Stimulated activated CD4-positive, alpha-beta T cell treated with anti-CD3 and anti-CD28 coated beads, Interleukin-12 subunit alpha, Interleukin-12 subunit beta, amount 100 ng/mL, for 4 hours (primary cell): ENCODE results near the gene FSTL3.
"Not testable (repeated sequence)": the region's sequence is repeated elsewhere in the genome, so short reads cannot be mapped to it uniquely, and the experiment has no call there.

Source experiments
- DNase-seq: peaks from one replicate; pipeline ENCODE4 v3.0.0-alpha.2; 2020

Gene FSTL3

DNA sequence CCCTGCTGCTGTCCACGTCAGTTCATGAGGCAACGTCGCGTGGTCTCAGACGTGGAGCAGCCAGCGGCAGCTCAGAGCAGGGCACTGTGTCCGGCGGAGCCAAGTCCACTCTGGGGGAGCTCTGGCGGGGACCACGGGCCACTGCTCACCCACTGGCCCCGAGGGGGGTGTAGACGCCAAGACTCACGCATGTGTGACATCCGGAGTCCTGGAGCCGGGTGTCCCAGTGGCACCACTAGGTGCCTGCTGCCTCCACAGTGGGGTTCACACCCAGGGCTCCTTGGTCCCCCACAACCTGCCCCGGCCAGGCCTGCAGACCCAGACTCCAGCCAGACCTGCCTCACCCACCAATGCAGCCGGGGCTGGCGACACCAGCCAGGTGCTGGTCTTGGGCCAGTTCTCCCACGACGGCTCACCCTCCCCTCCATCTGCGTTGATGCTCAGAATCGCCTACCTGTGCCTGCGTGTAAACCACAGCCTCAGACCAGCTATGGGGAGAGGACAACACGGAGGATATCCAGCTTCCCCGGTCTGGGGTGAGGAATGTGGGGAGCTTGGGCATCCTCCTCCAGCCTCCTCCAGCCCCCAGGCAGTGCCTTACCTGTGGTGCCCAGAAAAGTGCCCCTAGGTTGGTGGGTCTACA is 6.6 kb downstream of the FSTL3 start:
- DNase-seq, result no peak

DNA sequence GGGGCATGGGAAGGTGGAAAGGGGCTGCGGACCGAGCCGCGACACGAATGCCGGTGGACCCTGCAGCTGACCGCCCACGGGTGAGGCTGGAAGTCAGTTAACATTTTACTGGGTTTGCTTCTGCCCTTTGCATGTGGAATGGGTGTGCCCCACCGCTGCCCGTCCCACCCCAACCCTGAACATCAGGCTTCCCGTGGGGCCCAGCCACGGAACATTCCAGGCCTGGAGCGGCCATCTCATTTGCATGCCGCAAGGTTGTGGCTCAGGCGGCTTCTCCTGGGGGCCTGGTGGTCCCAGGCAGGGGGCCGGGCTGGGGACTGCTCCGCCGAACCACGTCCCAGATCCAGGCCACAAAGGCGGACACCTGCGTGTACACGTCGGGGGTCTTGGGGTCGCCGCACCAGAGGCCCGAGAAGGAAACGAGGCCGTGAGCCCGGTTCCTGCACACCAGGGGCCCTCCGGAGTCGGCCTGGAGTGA is 9.3 kb downstream of the FSTL3 start:
- DNase-seq, result no peak

DNA sequence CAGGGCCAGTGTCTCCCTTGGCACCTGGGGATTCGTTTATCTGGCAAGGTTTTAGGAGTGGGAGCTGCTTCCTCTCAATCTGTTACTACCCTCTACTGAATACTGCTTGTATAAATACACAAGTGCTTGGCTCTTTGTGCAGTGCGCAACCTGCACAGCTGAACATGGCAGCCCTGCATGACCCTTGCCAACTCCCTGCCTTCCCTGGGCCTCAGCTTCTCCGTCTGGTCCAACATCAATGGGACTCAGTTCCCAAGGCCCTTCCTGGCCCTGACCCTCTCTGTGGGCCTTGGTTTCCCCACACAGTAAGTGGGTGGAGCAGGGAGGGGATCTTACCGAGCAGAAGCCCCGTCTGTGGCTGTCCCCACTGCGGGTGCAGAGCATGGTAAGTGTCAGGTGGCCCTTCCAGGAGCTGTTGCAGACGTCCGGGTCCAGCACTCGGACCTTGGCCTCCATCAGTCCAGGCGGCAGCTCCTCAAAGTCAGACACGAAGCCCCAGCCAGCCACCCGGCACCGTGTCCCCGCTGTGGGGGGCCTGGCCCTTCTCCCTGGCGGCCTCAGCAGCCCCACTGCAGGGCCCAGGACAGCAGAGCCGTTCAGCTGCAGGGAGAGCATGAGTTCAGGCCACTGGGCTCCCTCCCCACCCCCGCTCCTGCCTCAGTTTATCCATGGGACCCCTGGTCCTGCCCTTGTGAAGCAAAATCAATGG is 10.6 kb downstream of the FSTL3 start:
- no peak for DNase-seq

DNA sequence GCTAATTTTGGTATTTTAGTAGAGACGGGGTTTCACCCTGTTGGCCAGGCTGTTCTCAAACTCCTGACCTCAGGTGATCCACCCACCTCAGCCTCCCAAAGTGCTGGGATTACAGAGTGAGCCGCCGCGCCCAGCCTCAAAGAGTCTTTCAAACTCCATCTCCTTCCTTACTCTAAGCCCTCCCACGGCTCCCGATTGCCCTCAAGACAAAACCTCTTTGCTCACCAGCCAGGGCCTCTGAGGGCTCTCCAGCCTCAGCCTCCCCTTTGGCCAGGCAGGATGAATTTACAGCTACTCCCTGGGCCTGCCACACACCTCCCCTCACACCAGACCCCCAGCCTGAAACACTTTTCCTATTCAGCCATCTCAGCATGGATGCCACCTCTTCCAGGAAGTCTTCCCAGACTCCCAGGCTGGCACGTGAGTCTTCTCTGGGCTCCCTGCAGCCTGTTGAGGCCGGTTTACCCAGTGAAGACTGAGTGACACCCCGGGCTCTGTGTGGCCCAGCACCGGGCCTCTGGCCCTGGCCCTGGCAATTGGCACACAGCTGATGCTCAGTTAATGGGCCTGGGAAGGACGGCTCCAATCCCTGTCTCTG is 11.5 kb downstream of the FSTL3 start:
- DNase-seq, result no peak

DNA sequence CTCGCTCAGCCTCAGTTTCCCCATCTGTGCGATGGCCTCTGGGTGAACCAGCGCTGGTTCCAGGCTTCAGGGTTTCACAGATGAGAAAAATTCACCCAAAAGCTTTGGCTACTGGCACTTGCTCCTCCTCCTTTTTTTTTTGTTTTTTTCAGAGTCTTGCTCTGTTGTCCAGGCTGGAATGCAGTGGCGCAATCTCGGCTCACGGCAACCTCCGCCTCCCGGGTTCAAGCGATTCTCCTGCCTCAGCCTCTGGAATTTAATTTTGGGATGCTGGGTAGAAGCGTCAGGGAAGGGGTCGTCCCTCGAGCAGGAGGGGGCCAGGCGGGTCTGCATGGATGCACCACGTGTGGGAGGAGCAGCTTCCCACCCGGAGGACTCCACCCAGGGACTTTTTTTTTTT is 12.0 kb downstream of the FSTL3 start:
- no peak for DNase-seq

DNA sequence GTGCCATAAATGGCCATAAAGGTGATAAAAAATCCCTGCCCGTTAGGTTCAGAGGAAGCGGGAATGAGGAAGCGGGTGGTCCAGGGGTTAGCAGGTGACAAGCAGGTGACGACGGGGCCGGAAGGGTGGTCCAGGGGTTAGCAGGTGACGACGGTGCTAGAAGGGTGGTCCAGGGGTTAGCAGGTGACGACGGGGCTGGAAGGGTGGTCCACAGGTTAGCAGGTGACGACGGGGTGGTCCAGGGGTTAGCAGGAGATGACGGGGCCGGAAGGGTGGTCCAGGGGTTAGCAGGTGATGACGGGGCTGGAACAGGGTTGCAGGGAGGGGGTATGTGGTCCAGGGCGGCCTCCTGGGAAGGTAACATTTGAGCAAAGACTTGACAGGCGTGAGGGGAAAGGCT is 12.8 kb downstream of the FSTL3 start:
- DNase-seq, result no peak

DNA sequence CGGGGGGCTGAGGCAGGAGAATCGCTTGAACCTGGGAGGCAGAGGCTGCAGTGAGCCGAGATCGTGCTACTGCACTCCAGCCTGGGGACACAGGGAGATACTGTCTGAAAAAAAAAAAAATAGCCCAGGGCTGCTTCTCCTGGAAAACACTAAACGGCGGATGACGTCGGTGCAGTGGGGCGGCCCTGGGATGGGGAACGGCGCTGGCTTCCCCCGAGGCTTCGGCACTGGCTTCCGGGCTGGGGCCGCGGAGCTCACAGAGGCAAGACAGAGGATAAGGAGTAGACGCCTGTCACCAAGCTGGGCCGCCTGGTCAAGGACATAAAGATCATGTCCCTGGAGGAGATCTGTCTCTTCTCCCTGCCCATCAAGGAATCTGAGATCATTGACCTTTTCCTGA is 14.0 kb downstream of the FSTL3 start:
- DNase-seq, result no peak

DNA sequence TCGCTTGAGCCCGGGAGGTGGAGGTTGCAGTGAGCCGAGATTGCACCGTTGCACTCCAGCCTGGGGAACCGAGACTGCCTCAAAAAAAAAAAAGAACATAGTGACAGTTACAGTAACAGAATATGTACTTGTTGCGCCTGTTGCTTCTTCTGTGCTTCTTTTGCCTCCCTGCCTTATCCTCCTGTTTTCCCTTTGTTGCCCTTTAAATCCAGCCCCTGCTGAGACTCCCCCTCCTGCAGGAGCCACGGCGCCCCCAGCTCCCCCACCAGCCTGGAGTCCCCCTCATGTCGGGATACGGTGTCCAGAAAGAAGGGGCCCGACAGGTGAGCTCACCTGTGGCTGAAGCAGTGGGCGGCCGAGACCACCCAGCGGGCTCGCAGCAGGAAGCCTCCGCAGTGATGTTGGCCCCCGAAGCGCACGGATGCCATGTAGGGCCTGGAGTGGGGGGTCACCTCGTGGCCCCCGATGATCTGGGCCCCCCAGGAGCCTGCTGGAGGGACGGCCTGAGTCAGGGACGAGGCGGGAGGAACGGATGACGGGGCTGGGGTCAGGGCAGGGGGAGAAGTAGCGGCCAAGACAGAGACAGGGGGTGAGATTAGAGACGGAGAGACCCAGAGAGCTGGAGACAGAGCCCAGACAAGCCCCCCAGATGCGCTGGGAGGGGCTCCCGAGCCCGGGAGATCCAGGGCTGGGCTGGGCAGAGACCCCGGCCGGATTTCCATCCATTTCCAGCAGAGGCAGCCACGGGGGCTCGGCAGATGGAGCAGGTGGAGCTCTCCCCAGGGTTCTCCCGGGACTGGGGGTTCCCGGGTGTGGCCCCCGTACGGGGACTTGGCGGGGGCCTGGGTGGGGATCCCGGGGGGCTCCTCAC is 18.5 kb downstream of the FSTL3 start:
- DNase-seq, result no peak

DNA sequence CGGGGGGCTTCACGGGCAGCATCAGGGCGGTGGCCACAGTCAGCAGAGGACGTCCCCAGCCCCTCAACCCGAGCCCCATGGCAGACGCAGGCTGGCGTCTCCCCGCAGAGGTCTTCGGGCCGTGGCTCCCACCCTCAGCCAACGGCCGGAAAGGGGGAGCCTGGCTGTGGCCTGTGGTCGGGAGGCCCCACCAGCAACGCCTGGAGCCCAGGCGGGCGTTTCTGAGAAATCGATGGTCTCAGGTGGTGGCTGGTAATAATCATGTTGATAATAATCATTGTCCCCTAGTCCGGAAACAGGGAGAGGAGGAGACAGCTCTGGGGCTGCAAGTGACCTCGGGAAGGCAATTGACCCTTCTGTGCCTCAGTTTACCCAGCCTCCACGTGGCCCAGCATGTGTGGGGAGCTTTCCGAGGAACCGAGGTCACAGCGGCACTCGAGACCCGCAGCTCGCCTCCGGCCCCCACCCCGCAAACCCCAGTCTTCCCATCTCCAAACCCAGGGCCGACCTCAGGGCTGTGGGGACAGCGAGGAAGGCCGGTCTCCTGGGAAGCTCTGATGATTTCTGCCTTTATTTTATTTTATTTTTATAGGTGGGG is 19.3 kb downstream of the FSTL3 start, which contains the start of gene PRSS57:
TSS of gene PRSS57 (minus strand) at position 101 of the 598 bp plus-strand sequence. CDS start at position 79, 22 bp downstream.
- no peak for DNase-seq

DNA sequence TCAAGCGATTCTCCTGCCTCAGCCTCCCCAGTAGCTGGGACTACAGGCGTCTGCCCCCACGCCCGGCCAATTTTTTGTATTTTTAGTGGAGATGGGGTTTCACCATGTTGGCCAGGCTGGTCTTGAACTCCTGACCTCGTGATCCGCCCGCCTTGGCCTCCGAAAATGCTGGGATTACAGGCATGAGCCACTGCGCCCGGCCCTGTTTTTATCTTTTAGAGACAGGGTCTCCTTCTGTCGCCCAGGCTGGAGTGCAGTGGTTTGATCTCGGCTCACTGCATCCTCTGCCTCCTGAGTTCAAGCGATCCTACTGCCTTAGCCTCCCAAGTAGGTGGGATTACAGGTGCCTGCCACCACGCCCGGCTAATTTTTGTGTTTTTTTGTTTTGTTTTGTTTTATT is 22.3 kb downstream of the FSTL3 start:
- DNase-seq, result not testable (repeated sequence)

DNA sequence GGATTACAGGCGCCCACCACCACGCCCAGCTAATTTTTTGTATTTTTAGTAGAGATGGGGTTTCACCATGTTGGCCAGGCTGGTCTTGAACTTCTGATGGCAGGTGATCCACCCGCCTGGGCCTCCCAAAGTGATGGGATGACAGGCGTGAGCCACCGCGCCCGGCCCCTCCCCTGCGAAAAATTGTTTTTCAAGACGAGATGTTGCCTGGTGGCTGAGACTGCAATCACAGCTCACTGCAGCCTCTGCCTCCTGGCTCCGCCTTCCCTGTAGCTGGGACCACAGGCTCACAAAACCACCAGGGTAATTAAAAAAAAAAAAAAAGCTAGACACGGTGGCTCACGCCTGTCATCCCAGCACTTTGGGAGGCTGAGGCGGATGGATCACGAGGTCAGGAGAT is 23.7 kb downstream of the FSTL3 start:
- not testable (repeated sequence) for DNase-seq

DNA sequence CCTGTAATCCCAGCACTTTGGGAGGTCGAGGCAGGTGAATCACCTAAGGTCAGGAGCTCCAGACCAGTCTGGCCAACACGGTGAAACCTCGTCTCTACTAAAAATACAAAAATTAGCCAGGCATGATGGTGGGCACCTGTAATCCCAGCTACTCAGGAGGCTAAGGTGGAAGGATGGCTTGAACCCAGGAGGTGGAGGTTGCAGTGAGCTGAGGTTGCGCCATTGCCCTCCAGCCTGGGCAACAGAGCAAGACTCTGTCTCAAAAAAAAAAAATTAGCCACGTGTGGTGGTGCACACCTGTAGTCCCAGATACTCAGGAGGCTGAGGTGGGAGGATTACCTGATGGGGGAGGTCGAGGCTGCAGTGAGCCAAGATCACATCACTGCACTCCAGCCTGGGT is 26.7 kb downstream of the FSTL3 start:
- not testable (repeated sequence) for DNase-seq

DNA sequence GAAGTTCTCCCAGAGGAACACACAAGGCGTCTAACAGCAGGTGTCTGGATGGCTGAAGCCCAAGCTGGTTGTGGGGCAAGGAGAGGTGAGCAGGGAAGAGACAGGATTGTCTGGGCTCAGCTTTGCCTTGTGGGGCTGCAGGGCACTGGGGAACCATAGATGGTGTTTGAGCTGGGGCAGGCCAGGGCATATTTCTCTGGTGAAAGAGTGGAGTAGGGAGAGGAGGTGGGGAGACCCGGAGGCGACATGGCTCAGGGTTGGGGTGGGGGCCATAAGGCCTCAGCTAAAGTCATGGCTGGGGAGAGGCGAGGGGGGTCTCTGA is 27.1 kb downstream of the FSTL3 start:
- no peak for DNase-seq

DNA sequence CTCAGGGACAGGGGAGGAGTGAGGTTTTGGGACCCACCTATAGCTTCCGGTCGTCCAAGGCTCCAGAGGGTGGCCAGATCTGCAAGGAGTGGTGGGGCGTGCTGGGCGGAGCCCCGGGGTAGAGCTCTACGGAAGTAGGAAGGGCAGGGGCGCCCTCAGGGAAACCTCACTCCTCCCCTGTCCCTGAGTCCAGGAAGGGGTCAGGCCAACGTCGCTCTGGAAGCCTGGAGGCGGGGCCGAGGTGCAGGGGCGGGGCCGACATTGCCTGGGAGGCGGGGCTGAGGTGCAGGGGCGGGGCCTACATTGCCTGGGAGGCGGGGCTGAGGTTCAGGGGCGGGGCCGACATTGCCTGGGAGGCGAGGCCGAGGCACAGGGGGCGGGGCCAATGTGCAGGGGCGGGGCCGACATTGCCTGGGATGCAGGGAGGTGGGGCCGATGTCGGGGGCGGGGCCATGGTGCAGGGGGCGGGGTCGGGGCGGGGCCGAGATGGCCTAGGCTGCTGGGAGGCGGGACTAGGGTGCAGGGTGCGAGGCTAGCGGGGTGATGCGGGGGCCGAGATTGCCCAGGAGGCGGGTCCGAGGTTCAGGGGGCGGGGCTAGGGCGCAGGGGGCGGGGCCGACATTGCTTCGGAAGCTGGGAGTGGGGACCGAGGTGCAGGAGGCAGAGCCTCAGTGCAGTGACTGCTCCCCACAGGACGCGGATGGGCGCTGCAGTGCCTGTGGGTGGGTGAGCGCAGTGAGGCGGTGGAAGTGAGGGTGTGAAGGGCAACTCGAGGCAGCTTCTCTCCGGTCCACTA is 27.7 kb downstream of the FSTL3 start:
- peak; percentile 46 for DNase-seq

DNA sequence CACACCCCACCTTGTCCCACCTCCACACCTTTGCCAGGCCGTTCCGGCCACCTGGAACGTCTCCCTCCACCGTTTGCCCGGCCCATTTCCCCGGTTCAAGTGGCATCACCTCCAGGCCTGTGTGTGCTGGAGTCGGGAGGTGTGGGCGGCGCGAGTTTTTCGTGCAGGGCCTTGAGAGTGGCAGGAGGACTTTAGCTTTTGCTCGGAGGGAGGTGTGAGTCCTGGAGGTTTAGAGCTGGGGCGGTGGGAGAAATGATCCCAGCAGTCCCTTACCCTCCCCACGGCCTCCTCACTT is 28.2 kb downstream of the FSTL3 start:
- no peak for DNase-seq

DNA sequence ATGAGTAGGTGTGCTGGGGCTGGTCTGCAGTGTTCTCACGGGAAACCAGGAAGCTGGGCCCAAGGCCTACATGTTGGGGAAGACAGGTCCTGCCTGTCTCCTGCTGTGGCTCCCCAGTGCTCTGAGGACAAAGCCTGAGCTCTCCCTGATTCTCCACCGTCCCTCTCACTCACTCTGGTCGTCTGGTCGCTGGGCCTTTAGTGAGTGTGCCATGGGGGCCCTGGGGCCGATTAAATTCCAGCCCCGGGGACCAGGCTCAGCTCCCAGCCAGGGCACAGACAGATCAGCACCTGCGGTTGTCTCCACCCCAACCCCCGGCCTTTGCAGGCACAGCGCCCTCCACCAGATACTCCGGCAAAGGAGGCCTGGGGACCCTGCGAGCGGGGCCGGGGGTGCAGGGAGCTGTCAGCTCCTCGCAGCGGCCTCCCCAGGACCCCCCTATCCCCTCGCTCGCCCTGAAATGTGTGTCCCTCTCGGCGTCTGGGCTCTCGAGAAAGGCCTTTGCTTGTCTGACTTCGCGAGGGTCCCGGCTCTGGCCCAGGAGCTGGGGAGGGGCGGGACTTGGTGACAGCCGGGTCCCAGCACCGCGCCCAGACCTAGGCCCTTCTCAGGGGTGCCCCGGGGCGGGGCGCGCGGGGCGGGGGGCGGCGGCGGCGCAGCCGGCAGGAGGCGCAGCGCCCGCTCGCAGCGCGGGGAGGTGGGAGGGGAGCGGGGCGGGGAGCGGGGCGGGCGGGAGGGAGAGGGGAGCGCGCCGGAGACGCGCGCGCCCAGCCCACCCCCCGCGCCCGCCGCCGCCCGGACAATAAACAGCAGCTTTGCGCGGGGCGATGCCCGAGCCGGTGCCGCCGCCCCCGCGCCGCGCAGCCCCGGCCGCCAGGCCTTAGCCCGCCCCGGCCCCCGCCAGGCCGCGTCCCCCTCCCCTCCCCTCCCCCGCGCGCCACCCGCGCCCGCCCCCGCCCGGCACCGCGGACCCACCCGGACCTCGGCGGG is 32.3 kb downstream of the FSTL3 start, which contains the start of gene PALM:
TSS of gene PALM (plus strand) at position 782 of the 990 bp plus-strand sequence. CDS start 212 bp downstream, outside the sequence.
- DNase-seq, result no peak

DNA sequence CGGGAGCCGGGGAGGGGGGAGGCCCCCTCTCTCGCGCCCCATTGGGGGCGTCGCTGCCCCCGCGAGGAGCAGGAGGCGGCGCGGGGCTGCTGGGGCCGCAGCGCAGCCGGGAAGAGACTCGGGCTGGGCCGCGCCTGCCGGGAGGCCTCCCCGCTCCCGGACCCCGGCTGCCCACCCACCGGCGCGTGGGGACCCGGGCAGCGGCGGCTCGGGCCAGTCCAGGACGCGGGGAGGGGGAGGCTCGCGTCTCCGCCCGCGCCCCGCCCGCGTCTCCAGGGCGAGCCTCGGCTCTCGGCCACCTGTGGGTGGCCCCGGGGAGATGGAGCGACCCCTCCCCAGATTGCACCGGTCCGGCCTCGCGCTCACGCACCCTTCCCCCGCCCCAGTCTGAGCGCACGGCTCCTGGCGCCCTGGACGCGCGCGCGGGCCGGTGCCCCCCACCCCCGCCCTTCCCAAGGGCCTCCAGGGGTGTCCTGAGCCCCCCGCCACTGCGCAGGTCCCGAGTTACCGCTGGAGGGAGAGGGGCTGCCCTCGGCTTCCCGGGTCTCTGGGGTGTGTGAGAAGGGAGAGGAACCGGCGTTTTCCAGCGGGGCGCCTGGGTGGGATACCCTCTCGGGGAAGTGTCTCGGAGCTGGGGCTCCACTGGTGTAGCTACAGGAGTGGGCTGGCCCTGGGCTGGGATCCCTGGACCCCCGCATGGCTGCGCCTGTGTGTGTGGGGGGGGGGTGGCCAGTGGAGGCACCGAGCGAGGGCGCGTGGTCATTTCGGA is 33.2 kb downstream of the FSTL3 start:
- no peak for DNase-seq

DNA sequence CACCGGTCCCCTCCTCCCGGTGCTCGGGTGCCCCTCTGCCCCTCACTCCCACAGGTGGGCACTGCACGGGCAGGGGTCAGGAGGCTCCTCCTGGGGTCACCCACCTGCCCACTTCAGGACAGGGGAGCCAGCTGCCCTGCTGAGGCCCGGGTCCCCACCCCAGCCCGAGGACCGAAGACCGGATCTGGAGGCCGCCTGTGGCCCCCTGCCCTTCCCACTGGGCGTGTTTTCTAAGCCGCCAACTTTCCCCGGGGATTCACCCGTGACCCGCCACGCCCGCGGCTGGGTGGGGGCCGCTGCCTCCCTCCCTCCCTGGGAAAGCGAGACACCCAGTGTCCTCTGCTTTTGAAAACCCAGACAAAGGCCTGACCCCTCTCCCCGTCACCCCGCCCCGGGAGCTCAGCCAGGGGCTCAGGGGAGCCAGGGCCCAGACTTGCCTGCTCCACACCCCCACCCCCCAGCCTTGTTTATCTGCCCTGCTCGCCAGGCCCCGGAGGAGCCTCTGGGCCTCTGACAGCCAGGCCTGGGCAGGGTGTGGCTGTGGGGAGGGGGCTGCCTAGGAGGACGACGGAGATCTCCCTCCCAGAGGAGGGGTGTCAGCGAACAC is 33.9 kb downstream of the FSTL3 start:
- DNase-seq, result no peak

DNA sequence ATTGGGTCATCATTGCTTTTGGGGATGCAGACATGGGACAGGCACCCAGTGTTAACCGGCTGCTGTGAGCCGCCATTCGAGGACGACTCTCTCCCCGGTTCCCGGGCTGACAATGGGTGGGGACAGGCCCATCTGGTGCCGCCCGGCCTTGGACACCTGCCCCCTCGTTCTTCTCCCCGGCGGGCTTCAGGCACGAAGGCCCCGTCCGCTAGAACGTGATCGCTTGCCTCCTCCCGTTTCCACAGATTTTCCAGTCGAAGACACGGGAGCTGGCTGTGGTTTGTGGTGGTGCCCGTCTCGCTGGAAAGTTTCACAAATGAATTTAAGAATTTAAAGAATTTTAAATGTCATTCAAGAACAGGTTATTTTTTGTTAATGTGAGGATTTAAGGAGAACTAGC is 34.6 kb downstream of the FSTL3 start:
- no peak for DNase-seq

DNA sequence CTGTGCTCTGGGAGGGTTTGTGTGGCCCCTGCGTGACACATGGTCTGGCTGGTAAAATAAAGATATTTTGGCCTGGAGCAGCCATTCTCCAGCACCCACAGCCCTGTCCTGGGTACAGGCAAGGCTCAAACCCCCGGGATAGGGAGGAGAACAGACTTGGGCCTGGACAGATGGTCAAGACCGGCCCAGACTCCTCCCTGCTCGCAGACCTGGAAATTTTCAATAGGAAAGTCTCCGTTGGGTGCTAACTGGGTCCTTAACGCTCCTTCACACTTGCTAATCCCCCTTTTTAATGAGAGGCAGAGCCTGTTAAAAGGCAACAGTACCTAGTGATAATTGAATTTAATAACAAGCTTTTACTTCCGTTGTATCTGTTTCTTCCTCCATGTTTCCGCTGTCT is 35.1 kb downstream of the FSTL3 start:
- no peak for DNase-seq
